ENCODE measurements around the gene TSPAN14.

DNA sequence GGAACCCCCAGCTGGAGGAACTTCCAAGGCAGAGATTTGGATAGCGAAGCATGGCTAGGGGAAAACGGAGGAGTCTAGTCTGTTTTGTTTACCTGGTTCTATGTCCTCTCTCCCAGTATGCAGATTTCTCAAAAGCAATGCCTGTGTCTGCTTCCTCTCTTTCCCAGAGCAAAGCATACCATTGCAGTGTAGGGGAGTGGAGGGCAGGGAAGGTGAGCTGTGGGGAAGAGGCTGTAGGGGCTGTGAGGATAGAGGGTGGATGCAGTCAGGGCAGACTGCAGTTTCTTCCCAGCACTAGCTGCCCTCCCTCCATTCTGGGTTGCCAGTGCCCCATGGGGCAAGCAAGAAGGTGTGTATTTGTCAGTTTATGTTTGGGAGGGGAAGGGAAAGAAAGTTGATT lies 16.9 kb upstream of the TSPAN14 start:
- TF ChIP-seq, protein P1, sequence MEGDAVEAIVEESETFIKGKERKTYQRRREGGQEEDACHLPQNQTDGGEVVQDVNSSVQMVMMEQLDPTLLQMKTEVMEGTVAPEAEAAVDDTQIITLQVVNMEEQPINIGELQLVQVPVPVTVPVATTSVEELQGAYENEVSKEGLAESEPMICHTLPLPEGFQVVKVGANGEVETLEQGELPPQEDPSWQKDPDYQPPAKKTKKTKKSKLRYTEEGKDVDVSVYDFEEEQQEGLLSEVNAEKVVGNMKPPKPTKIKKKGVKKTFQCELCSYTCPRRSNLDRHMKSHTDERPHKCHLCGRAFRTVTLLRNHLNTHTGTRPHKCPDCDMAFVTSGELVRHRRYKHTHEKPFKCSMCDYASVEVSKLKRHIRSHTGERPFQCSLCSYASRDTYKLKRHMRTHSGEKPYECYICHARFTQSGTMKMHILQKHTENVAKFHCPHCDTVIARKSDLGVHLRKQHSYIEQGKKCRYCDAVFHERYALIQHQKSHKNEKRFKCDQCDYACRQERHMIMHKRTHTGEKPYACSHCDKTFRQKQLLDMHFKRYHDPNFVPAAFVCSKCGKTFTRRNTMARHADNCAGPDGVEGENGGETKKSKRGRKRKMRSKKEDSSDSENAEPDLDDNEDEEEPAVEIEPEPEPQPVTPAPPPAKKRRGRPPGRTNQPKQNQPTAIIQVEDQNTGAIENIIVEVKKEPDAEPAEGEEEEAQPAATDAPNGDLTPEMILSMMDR (IDR thresholded peaks at IDR 0.05), result no peak
- no peak for TF ChIP-seq POLR2A (IDR thresholded peaks at IDR 0.05)

Measured in lower leg skin (tissue), 3 donors.